Subcutaneous adipose tissue (tissue), 4 donors: ENCODE measurements around the gene PIWIL4. TPM values are rescaled to one million over a fixed set of nuclear protein-coding genes. Genes with fewer than 3 reads are reported as not detected.

Experiments
- total RNA-seq, 4 donors: library from RNA; depleted of rRNA; stranded (reverse); fragments of >200 nt; gene quantifications; one replicate each; pipeline ENCODE4 v1.1.0, GENCODE V29; 2016
- TF ChIP-seq, protein P1 (sequence below): fragments of 450-650 bp; IDR thresholded peaks from one replicate; pipeline ENCODE4 v1.5.1; 2016; ENCODE audit warnings: low read depth, mild to moderate bottlenecking, control low read depth, antibody characterized with exemption, moderate library complexity

The PIWIL4 gene
- total RNA-seq, 4 donors from 2014 or later: 2.8 to 9.0 (median 7.6) TPM

DNA sequence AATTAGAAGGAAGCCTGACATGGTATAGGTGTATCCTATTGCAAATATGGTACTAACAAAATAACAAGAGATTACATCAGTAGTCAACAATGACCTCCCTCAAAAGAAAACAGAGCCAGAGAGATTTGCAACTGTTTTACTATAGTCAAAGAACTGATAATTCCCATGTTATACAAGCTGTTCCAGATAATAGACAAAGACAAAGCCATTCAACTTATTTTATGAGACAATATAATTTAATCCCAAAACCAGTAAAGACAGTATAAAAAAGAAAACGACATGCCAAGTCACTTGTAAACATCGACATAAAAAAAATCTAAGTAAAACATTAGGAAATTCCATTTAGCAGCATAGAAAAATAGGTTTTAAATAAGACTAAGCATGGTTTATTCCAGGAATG, 65.2 kb downstream of the PIWIL4 start:
- TF ChIP-seq, protein P1, sequence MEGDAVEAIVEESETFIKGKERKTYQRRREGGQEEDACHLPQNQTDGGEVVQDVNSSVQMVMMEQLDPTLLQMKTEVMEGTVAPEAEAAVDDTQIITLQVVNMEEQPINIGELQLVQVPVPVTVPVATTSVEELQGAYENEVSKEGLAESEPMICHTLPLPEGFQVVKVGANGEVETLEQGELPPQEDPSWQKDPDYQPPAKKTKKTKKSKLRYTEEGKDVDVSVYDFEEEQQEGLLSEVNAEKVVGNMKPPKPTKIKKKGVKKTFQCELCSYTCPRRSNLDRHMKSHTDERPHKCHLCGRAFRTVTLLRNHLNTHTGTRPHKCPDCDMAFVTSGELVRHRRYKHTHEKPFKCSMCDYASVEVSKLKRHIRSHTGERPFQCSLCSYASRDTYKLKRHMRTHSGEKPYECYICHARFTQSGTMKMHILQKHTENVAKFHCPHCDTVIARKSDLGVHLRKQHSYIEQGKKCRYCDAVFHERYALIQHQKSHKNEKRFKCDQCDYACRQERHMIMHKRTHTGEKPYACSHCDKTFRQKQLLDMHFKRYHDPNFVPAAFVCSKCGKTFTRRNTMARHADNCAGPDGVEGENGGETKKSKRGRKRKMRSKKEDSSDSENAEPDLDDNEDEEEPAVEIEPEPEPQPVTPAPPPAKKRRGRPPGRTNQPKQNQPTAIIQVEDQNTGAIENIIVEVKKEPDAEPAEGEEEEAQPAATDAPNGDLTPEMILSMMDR: no peak

DNA sequence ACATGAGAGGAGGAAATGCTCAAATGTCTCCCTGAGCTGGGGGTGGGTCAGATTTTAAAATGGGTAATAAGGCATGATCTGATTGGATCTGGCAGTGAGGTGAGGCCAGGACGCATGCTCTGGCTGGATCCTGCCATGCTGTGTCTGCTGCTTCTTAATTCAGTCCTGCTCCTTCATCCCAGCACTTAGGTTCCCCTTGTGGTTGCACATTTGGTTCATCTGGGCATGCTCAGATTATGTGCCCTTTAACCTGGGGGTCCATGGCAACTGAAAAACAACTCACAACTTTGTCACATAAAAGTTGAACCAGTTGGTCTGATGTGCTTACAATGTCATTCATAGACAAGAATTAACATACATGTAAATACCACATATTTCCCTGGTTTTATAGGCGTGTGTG, 67.9 kb downstream of the PIWIL4 start:
- TF ChIP-seq, protein P1: no peak

DNA sequence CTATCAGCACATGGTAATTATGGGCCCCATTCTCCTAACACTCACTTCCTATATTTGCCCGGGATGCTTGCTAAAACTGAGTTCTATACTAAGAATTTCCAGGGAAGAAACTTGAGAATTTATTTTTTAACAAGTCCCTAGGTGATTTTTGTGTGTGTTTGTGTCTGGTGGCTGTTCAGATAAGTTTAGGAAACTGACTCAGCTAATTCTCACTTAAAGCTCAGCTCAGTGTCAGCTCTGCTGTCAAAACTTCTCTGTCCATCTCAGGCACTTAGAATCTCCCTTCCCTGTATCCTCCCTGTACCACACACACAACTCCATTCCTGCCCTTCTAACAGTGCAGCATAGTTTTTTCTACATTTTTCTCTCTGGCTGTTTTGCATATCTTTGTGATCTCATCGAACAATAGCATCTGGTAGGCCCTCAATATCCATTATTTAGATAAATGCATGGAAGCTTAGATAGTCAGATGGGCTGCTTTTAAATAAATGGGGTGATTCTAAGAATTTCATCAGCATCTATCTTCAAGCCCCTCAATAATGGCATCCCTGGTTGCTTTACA, 69.3 kb downstream of the PIWIL4 start:
- TF ChIP-seq, protein P1: no peak

DNA sequence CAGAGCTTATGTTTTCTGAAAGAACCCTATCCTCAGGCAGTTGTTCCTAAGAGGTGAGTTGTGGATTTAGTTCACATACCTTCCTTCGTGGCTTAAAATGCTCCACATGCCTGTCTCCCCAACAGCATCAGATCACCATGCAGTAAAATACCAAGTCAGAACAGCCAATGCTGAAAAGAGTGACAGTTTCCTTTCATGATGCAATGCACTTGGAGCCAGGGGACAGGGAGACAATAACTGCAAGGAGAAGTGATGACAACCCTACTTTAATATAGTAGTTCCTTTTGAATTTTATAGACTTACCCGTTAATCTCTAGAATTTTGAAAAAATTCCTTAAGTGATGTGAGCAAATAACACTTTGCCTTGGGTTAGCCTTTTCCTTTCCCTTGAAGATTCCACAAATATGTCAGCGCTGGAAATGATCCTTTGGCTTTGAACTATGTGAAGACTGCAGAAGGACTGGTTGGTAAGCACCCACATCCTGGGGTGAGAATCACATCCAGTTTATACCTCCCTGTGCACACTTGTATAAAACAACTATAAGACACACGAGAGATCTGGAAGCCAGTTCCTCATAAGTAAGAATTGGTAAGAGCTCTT, 71.2 kb downstream of the PIWIL4 start:
- TF ChIP-seq, protein P1: no peak

DNA sequence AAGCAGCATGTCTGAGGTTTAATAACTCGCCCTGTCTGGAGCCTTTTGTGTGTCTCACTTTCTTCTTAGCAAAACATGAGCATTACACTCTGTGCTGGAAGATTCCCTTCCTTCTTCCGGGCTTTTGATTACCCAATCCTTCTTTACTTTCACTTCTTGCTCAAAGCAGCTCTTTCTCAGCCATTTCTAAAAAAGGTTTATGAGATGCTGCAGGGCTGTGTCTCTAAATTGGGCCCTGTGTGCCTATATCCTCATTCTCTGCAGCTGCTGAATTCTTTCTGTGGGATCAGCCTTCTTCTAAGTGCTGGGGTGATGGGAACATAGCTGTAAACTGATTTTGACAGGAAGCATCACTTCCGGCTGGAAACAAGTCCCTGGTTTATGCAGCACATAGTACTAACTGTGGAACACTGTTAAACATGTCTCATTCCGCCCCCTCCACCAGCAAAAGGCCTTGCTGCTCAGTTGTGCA, 71.8 kb downstream of the PIWIL4 start:
- TF ChIP-seq, protein P1: no peak

DNA sequence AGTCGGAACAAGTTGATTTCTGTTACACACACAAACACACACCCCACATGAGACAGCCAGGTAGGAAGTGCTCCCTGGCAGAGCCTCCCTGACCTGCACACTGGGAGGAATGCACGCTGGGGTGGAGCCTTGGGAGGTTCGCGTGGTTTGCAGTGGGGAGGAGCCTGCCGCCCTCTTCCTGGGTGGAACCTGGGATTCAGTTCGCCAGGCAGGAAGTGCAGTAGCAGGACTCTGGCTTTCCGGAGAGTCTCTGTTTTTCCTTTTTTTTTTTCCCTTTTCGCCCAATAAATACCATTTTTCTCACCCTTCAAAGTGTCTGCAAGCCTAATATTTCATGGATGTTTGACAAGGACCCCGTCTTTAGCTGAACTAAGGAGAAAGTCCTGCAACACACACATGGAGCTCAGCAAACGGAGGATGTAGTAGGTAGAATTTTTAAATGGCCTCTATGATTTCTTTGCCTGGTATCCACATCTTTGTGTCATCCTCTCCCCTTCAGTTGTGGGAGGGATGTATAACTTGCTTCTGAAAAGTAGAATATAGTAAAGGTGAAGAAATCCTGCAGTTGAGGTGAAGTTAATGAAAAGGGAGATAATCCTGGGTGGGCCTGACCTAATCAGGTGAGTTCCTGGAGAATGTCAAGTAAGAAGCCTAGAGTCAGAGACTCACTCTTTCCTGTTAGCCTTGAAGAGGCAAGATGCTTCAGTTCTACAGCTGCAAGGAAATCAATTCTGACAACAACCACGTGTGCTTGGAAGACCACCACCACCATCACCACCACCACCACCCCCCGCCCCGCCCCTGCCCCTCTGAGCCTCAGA, 72.9 kb downstream of the PIWIL4 start:
- TF ChIP-seq, protein P1: no peak

DNA sequence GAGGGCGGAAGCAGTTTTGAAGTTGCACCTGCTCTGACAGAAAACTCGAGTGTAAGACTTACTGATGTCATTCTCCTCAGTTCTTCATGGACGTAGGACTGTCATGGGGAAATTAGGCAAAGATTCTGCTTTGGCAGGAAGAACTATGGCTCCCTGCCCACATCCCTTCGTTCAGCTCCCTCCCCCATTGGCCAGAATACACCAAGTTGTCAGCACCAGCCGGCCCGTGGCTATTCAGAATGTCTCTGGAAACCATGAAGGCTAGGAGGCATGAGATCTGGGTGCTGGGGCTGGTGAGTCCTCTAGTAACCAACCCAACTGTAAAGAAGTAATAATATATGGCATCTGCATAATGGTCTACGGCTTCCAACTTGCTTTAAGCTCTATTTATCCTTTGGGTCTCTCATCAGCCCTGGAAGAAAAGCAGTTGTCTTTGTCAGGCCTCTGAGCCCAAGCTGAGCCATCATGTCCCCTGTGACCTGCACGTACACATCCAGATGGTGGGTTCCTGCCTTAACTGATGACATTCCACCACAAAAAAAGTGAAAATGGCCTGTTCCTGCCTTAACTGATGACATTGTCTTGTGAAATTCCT, 74.1 kb downstream of the PIWIL4 start:
- TF ChIP-seq, protein P1: no peak
